Left hindlimb (tissue), 1 donor: ENCODE data around the gene GOLGA6L10.
"Not testable (repeated sequence)": the region's sequence is repeated elsewhere in the genome, so short reads cannot be mapped to it uniquely, and the experiment has no call there.

Source experiments
- DNase-seq: peaks from one replicate; pipeline ENCODE4 v3.0.0-alpha.2; 2018

GOLGA6L10 gene

DNA sequence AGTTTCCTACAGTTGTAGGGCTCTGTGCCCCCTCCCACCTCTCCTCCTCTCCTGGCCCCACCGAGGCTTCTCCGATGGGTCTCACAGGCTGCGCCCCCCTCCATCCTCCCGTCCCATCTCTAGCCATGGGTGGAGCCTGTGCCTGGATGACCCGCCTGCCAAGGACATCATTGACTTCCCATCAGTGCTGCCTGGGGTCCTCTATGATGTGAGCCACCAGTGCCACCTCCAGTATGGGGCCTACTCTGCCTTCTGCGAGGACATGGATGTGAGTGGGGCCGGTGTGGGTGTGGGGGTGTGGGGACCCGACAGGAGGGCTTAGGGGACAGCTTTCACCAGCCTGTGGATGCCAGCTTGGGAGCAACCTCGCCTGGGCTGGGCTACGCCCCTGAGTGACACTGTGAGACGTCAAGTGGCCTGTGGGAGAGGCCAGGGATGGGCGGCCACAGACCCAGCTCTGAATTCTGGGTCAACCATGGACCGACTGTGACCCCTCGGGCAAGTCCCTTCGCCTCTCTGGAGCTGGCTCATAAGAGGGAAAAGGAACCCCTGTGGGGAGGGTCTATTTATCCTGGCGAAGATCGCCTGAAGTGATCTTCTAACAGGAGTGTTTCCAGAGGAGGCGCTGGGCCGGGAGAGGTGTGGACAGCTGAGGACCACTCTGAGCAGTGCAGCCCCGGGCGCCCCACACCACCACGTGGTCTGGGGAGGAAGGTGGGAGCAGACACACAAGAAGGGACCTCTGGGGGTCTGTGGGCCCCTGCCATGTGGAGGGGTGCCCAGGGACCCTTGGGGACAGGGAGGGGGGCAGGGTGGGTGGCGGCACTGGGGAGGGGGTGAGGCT is 32.8 kb downstream of the GOLGA6L10 start:
- DNase-seq: not testable (repeated sequence)

DNA sequence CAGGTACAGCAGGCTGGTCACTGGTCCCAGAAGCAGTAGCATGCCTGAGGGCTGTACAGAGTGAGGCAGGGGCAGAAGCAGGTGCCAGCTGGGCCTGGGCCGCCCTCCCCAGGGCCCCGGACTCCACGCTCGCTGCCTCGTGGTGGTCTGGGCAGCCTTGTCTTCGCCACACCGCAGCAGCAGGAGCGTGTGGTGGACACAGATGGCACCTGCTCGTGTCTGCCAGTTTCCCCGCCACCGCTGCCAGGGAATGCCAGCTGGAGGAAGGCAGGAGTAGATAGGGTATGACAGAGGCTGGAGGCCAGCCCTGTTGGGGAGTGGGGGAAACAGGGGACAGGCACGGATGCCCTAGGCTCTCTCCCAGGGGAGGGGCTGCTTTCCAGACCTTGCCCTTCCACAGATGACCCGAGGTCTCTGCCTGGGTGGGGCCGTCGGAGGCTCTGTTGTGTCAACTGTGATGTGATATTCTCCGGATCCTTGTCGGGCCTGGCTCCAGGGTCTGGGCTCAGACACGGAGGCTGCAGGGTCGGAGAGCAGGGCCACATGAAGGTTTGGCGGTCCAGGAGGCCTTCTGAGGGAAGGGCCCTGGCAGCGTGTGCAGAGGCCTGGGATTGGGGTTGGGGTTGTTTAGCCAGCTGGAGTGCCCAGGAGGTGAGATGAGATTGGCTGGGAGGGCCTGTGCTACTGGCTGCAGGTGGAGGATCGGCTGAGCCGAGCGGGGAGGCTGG is 33.6 kb downstream of the GOLGA6L10 start:
- DNase-seq: no peak

DNA sequence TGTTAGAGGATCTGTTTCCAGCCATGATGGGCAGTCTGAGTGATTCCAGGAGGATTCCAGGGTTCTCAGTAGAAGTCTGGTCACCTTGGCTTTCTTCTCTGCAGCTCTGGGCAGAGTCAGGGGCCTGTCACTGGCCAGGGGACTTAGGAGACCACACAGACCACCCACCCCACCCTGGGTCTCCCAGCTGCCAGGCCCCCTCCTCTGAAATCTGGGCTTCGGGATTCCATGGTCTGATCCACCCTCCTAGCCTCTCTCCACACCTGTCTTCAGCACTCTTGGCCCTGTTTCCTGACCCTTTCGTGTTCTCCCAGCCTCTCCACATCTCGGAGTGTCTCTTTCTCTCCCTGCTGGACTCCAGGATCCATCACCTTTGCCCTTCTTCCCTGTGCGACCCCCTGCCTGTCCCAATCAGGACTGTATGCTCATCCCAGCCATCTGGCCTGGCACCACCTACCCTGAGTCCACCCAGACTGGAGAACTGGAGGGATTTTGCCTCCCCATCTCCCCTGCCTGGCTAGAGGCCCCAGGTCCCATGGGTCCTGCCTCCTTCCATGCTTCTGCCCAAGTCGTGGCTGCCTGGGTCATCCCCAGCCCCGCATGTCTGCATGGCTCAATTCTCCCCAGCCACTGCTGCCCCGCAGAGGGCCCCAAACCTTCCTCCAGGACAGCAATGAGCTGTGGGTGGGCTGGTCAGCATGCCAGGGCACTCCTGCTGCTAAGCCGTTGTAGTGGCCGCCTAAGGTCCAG is 34.3 kb downstream of the GOLGA6L10 start:
- DNase-seq: no peak

DNA sequence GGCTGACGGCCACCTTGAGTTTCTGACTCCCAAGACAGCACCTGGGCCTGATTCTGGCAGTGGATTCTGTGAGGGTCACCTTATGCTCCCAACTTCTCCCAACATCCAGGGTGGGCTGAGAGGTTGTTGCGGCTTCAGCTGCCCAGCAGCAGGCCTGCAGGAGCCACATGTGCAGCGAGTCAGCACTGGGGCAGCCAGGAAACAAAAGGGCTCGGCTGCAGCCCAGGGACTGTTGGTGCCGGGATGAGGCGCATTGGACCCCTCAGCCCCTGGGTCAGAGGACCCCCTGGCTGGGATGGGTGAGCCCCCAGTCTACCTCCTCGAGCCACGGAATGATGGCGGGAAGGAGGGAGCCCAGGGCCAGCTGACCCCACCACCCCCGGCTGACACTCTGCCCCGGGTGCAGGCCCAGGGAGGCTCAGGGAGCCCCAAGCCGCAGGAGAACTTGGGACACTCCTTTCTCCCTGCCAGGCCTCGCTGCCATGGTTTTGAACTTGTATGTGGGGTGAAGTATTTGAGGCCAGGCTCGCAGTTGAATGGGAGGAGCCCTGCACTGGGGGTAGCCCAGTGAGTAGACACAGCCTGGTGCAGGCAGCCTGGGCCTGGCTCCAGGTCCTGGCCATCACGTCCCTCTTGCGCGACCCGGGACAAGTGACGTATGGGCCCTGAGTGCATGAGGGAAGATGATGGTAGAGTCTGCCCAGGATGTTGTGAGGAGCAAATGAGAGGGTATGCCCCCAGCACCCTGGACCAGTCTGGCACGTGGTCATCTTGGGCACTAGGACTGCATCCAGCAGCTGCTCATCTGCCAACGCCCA is 35.1 kb downstream of the GOLGA6L10 start:
- not testable (repeated sequence) for DNase-seq

DNA sequence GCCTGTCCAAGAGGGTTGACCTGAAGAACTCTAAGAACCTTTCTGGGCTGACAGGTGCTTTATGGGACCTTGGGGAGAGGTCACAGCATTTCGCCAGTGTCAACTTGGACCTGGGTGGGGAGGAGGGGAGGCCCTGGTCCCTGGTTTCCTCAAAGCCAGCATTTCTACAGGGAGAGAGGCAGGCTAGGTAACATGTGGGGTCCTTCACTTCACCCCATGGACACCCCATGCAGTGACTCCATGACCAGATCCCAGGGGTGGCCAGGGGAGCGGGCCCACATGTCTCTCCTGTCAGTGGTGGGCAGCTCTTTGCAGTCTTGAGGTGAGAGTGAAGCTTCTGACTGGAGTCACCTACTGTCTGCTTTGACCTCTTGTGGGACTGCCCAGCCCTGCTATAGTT is 35.8 kb downstream of the GOLGA6L10 start:
- no peak for DNase-seq

DNA sequence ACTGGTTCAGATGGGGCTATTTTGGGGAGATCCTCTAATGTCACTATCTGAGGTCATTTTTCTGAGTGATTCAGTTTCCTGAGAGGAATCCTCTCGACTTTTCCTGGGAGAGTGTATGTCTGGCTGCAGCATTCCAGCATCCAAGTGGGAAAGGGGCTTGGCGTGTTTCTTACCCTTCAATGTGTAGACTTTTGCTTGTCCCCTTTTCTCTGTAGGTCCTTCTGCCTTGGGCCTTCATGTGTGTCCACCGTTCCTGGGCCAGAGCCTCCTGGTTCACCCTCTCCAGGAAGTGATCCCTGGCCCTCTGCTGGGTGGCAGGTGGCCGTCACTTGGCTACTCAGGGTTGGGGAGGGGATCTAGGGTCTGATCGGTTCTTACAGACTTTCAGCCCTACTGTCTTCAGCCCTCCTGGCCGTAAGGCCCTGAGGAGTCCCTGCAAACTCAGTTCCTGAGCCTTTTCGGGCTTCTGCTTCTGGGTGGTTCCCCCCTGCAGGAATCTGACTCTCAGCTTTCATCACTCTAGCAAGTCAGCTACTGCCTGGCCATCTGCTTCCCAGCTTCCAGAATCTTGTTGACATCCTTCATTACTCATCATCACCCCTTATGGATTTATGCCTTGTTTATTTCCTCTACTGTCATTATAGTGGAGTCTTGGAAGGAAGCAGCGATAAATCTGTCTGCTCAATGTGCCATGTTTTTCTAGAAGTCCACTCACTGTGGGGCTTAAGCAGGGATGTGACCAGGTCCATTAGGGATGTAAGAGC is 36.5 kb downstream of the GOLGA6L10 start:
- no peak for DNase-seq

DNA sequence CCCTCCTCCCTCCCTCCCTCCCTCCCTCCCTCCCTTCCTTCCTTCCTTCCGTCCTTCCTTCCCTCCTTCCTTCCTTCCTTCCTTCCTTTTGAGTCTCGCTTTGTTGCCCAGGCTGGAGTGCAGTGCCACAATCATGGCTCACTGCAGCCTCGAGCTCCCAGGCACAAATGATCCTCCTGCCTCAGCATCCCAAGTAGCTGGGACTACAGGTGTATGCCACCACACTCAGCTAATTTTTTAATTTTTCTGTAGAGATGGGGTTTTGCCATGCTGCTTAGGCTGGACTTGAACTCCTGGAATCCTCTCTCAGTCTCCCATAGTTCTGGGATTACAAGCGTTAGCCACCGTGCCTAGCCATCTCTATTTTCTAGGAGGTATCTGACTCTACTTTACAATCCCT is 38.0 kb downstream of the GOLGA6L10 start:
- not testable (repeated sequence) for DNase-seq

DNA sequence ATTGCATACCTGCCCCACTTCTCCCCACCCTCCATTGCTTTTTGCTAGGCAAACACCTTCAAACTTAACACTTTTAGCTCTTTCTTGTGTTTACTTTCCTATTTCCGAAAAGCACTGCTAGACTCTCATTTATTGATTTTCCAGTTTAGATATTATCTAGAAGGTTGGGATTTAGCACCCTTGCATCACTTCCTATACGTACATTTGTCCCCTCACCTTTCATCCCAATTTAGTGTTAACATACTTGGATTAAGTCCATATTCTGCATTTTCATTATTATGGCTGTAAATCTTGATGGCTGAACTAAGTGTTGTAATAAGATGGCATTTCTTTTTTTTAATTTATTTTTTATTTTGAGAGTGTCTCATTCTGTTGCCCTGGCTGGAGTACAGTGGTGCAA is 39.5 kb downstream of the GOLGA6L10 start:
- DNase-seq: no peak

DNA sequence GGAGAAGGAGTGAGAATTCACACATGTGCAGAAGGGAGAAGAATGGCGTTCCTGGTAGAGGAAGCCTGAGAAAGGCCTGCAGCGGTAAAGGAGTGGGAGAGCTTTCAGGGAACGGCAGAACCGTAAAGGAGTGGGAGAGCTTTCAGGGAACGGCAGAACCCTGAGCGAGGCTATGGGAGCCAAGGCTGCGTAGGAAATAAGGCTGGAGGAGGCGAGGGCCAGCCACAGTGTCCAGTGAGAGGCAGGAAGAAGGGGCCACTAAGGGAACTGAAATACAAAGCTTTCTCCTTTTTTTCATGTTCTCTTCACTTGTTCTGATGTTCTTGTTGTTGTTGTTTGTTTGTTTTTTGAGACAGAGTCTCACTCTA is 41.6 kb downstream of the GOLGA6L10 start:
- DNase-seq: no peak

DNA sequence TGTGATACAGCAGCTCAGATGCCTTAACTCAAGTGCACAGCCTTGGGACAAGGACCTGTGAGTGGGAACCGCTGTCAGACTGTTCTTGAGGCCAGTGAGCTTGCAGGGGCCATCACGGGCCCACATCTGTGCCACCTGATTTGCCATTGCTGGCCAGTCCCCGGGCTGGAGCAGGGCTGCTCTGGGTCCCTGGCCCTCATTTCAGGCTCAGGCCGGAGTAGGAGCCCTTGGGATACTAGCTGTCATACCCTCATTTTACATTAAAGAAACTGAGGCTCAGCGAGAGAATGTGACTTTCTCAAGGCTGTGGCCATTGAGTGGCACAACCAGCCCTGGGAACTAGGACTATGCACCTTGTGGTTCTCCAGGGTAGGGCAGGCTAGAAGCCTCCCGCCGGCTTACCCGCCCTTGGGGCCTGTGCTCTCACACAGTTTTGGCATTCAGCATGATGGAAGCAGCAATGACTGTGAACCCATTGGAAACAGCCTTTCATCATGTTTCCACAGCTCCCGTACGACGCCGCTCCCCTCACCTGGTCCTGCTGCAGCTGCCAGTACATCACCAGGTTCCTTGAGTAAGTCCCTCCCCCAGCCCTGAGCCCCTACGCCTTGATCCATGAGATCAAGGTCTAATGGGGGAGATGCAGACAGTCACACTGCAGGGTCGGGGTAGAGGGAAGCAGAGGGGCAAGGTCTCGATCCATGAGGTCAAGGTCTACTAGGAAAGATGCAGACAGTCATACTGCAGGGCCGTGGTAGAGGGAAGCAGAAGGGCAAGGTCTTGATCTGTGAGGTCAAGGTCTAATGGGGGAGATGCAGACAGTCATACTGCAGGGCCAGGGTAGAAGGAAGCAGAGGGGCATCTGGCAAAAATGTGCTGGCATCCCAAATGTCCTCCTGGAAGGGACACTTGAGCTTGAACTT is 42.2 kb downstream of the GOLGA6L10 start:
- no peak for DNase-seq

DNA sequence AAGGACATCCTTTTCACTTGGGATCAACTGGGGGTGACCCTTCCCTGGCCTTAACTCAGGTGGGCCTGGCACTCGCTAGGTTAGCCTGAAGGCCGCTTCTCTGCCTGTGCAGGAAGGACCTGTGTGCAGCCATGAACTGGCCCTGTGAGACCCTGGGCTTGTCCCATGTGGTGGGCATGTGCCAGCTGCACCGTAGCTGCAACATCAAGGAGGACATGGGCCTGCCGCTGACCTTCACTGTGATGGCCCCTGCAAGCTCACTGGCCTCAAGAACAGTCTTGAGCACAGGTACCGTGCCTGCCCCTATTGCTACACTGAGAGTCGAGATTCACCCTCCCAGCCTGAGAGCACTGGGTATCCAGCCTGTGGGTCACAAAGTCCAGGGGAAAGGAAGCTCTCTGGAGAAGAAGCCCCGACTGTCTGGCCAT is 43.6 kb downstream of the GOLGA6L10 start:
- no peak for DNase-seq

DNA sequence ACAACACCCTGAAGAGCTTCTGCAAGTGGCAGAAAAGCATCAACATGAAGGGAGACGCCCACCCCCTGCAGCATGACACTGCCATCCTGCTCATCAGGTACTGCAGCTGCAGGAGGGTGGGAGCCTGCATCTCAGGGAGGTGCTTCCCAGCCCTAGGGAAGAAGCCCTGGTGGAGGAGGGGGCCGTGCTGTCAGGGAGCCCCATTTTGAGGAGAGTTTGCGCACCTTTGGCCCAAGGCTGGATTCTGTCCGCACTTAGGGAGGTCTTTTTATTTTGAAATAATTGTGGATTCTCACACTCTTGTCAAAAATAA is 44.5 kb downstream of the GOLGA6L10 start:
- DNase-seq: no peak

DNA sequence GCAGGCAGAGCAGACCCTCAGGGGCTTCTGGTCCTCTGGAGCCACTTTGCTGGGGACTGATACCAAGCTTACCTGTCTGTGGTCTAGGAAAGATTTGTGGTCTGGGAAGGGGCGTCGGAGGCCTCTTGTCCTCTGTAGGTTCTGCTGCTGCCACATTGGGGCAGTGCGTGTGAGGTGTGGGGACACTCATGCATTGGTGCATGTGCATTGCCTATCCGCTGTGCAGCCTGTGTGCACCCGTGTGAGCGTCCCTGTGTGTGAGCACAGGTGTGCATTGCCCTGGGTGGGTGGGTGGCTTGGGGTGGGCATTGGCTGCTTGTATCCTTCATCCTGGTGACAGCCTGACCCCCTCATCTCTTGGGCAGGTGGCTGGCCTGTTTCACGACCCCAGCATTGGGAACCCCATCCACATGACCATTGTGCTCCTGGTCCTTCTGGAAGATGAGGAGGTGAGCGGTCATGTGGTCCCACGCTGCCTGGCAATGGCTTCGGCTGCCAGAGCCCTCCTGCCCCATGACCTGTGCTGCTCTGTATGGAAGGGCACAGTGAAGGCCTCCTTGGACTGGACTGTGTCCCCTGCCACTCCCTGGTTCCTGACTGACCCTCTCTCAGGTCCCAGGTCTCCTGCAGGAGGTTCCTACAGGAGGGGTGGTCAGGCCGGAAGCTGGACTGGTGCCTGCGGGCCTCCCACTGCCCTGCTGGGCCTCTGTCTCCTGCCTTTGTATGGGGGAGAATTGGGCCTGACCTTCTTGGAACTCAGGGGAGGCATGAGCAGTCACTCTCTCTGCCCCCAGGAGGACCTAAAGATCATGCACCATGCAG is 45.1 kb downstream of the GOLGA6L10 start:
- DNase-seq: no peak

DNA sequence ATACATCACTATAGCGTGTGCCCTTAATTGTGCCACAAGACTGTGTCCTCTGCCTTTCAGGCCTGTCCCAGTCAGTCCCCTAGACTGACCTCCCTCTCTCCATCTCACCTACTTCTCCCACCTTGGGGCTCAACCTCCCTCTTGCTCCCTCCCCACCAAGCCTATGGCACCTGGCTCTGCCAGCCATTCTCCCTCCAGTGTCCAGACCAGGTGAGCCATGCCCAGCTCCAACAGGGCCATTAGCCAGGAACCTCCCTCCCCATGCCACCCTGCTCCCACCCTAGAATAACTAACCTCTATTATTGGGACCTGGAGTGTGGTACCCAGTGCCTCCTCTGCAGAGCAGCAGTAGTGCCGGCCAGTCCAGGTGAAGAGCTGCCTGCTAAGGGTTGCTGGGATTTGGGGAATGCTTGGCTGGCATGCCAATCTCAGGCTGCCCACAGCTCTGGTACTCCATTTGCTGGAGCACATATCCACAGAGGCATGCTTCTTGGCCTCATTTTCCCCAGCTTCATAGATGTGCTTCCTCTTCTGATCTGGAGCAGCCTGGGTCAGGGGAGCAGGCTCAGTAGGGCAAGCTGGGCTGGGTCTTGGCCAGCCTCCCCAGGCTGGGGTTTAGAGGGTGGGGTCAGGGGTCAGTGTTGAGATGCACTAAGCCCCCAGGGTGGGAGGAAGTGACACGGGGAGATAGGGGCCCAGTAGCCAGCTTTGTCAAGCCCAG is 47.8 kb downstream of the GOLGA6L10 start:
- no peak for DNase-seq

DNA sequence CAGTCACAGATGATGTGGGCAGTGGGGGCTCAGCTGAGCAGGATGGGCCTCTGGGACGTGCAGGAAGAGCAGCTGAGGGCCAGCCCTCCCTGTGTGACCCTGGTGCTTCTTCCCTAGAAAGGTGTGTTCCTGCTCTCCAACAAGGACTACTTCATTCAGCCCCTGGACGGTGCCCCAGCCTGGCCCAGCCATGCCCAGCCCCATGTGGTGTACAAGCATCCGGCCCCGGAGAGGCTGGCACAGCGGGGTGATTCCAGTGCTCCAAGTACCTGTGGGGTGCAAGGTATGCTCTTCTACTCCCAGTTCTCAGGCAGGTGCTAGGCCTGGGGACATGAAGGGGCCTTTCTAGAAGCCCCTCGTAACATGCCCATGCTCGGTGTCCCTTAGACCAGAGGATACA is 48.4 kb downstream of the GOLGA6L10 start:
- no peak for DNase-seq

DNA sequence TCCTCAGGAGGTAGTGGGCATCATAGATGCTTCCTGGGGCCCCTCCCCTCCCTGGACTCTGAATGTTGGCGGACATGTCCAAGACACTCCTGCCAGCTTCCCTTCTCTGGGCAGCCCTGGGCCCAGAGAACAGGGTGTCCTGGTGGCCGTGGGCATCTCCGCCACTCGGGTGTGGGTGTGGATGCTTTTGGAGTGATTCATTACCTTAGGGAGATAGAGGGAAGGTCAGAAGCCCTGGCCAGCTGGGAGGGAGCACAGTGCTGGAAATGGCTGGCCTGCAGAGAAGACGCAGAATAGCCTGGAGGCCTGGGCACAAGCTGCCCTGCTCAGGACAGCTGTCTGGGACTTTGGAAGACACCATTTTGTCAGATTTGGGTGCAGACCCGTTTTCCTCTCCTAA is 48.9 kb downstream of the GOLGA6L10 start:
- DNase-seq: not testable (repeated sequence)

DNA sequence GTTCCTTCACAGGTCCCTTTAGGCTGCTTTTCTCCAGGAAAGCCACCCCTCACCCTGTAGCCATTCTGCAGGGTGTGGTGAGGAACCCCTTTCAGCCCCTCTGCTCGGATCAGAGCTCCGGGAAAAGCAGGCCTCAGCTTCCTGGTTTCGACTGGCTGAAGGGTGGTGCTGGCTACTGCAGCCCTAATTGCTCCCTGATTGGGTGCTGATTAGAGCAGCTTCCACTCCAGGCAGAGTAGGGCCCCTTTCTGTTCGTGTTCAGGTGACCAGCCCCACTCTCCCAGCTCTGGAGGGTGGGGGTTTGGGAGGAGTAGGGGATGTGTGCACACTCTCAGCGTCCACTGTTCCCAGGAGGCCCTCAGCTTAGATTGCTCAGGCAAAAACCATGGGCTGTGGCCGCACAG is 49.8 kb downstream of the GOLGA6L10 start:
- not testable (repeated sequence) for DNase-seq

DNA sequence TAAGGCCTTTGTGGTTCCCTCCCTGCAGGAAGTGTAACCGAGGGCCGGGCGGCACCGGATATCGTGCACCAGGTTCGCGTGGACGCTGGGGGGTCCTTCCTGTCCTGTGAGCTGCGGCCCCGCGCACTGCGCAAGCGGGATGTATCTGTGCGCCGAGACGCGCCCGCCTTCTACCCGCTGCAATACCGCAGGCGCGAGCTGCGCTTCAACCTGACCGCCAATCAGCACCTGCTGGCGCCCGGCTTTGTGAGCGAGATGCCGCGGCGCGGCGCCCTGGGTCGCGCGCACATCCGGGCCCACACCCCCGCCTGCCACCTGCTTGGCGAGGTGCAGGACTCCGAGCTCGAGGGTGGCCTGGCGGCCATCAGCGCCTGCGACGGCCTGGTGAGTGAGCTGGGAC is 50.8 kb downstream of the GOLGA6L10 start:
- DNase-seq: no peak

DNA sequence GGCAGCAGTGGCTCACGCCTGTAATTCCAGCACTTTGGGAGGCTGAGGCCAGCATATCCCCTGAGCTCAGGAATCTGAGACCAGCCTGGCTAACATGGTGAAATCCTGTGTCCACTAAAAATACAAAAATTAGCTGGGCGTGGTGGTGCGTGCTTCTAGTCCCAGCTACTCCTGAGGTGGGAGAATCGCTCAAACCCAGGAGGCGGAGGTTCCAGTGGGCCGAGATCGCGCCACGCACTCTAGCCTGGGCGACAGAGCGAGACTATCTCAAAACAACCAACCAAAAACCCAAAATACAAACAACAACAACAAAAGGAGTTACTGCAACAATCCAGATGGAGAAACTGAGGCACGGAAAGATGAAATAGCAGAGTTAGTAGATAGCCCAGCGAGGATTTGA is 51.2 kb downstream of the GOLGA6L10 start:
- no peak for DNase-seq
